C1 segment of cervical spinal cord (tissue), 14 donors: ENCODE measurements around the gene TOP1.
A peak's percentile ranks its signal among the peaks of the same experiment; 100 is the strongest.

Source experiments
- DNase-seq, 14 donors: peaks; one replicate each; lab custom pipeline; 2025; lab: John Stamatoyannopoulos, UW

Gene TOP1

DNA sequence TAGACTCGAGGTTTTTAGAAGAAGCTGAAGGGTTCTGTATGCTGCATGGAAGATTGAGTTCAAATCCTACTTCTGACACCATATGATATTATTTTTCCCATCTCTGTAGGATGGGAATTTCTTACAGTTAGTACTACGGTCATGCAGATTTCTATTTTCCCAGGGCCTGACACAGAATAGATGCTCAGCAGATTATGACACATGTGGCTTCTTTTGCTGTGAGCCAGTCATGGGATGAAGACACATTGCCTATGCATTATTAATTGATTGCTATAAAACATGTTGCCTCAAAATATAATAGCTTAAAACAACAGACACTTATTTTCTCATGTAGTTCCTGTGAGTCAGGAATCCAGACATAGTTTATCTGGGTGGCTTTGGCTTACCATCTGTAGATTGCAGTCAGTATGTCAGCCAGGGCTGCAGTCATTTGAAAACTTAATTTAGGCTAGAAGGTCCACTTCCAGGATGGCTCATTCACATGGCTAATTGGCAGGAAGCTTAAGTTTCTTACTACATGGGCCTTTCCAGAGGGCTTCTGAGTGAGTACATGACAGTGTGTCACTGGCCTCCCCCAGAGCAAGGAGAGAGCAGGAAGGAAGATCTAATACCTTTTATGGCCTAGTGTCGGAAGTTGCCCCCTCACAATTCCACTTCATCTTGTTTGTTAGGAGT lies 29.5 kb downstream of the TOP1 start:
- peak in 1 of 14 donors; percentile 5 for DNase-seq

DNA sequence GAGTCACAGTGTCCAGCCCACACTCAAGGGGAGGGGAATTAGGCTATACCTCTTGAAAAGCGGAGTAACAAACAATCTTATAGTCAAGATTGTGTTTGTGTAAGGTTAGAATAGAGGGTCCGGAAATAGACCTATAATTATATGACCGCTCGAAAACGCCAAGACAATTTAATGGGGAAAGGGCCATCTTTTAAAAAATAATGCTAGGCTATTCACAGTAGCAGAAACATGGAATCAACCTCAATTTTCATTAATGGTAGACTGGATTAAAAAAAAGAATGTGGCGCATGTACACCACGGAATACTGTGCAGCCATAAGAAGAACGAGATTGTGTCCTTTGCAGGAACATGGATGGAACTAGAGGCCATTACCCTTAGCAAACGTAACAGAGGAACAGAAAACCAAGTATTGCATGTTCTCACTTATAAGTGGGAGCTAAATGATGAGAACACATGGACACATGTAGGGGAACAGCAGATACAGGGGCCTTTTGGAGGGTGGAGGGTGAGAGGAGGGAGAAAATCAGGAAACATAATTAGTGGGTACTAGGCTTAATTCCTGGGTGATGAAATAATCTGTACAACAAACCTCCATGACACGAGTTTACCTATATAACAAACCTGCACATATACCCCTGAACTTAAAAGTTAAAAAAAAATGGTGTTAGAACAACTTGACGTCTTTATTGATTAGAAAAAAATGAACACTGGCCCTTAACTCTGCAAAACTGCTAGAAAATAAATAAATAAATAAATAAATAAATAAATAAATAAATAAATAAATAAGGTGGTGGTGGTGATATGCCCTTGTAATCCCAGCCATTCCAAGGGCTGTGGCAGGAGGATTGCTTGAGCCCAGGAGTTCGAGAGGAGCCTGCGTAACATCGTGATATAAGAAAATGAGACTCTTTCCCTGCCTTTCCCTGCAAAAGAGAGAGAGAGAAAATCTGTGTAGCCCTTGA lies 30.3 kb downstream of the TOP1 start:
- DNase-seq, result no peak

DNA sequence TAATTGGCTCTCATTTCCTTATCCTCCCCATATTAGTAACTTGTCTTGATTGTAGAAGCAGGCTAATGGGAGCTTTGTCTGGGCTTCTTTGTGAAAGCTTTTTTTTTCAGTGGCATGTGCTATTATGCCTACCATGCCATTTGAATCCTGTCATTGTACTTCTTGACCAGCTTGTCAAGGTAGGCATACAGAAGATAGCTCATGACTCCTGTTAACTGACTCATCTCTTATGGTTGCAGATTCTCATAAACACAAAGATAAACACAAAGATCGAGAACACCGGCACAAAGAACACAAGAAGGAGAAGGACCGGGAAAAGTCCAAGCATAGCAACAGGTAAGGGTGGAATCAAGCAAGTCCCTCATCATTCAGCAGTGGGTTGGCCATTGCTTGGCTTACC lies 32.5 kb downstream of the TOP1 start:
- no peak for DNase-seq

DNA sequence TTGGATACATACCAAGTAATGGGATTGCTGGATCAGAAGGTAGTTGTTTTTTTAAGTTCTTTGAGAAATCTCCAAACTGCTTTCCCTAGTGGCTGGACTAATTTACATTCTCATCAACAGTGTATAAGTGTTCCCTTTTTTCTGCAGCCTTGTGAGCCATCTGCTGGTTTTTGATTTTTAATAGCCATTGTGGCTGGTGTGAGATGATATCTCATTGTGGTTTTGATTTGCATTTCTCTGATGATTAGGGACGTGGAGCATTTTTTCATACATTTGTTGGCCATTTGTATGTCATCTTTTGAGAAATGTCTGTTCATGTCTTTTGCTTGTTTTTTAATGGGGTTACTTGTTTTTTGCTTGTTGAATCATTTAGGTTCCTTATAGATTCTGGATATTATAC lies 34.8 kb downstream of the TOP1 start:
- DNase-seq, result no peak

DNA sequence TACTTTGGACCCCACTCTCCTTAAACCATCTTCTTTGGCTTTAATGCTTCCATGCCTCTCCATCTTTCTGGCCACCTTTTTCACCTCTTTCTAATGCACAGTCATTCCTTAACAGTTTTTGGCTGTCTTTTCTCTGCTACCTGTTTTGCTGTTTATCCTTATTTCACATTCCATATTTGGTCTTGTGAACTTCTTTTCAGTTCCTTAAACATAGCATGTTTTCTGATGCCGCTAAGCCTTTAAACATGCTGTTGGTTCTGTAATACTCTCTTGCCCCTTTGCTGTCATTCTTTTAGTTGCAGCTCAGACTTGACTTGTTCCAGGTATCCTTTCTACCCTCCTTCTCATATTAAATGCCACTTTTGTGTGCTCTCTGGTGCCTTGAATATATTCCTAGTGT lies 35.8 kb downstream of the TOP1 start:
- DNase-seq, result no peak

DNA sequence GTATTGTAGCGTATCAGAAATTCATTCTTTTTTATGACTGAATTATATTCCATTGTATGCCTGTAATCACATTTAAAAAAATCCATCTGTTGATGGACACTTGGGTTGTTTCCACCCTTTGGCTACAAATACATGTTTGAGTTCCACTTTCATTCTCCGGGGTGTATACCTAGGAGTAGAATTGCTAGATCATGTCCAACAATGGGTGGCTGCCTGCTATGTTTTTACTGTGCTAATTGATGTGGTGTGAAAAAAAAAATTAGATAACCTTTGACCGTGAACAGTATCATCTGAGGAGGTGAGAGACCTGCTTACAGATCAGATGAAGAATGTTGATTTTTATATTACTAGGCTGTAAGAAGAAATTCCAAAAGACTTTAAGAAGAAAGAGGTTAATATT lies 37.1 kb downstream of the TOP1 start:
- no peak for DNase-seq

- DNase-seq, result no peak
Measured at GRCh38 chr20:41068806-41069205, 40.2 kb downstream of the TOP1 start.

- DNase-seq, result peak in 3 of 14 donors; percentile 3 to 61 (median 9)
Measured at GRCh38 chr20:41072190-41072863, 43.7 kb downstream of the TOP1 start.

- no peak for DNase-seq
Measured at GRCh38 chr20:41072915-41073314, 44.3 kb downstream of the TOP1 start.

GRCh38 chr20:41074441-41074840 lies 45.8 kb downstream of the TOP1 start:
- no peak for DNase-seq

- DNase-seq, result no peak
Measured at GRCh38 chr20:41076776-41077175, 48.2 kb downstream of the TOP1 start.

DNA sequence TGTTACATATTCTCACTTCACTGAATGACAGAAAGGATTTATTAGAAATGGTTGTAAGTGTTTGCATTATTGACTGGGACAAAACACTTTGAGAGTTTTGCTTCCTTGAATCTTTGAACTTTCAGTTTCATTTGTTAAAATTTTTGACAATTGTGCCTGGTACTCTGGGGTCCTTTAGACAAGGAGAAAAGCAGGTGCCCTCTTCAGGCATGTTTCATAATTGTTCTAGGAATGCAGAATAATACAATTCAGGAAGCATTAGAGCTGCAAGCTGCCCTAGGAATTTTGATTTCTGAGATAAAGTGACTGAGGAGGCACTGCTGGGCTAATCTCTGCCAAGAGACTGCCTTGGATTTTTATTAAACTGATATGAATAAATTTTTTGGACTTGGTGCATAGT lies 49.7 kb downstream of the TOP1 start:
- DNase-seq, result no peak

GRCh38 chr20:41079066-41079465 lies 50.4 kb downstream of the TOP1 start:
- no peak for DNase-seq

- DNase-seq, result no peak
Measured at GRCh38 chr20:41080866-41081265, 52.2 kb downstream of the TOP1 start.

- no peak for DNase-seq
Measured at GRCh38 chr20:41081276-41081814, 52.7 kb downstream of the TOP1 start.

GRCh38 chr20:41082306-41082705 lies 53.7 kb downstream of the TOP1 start:
- DNase-seq, result no peak

DNA sequence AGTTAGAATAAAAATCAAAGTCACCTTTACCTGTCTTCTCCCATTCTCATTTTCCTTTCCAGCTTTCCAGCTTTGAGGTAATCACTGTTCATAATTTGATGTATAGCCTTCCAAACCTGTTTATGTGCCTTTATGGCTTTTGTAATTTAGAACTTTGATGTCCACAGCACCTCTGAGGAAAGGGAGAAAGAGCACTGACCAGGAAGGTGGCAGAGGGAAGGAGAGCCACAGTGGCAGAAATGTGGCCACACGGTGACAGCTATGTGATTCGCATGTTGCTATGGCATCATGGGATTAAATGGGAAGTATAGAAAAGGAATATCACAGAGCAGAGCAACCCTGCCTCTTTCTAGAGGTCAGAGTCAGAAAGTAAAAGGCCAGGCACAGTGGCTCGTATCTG lies 57.0 kb downstream of the TOP1 start:
- DNase-seq, result no peak

- DNase-seq, result no peak
Measured at GRCh38 chr20:41086402-41087324, 58.0 kb downstream of the TOP1 start.

DNA sequence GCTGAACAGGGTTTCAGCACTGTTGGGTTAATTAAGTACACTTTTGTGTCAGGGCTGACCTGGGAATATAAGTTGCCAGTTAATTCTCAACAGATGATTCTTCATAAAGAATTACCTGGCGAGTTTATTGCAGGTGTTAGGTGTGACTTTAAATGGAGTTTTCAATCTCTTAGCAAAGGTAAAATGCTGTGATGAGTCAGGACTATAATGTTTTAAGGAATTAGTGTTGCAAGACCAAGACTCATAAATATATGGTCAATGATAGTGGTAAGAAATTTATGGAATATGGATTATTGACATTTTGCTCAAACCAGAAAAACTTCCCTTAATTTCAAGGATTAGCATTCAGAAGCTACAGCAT lies 58.7 kb downstream of the TOP1 start:
- no peak for DNase-seq

- DNase-seq, result no peak
Measured at GRCh38 chr20:41087777-41088176, 59.2 kb downstream of the TOP1 start.

- no peak for DNase-seq
Measured at GRCh38 chr20:41089555-41089954, 60.9 kb downstream of the TOP1 start.
